ENCODE data around the gene ASTN2. TPM values are rescaled to one million over a fixed set of nuclear protein-coding genes. Genes with fewer than 3 reads are reported as not detected.

The ASTN2 gene
- polyA plus RNA-seq, 3 donors from 2014 or later = 1.7 to 4.5 (median 2.2) TPM

DNA sequence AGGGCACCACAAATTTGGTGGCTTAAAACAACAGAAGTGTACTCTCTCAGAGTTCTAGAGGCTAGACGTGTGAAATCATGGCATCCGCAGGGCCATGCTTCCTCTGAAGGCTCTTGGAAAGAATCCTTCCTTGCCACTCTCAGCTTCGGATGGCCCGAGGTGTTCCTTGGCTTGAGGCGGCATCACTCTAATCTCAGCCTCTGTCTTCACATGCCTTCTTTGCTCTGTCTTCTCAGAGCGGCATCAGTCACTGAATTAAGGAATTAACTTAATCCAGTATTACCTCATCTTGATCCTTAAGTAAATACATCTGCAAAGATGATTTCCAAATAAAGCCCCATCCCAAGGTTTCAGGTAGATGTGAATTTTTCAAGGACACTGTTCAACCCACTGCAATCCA, 938.9 kb downstream of the ASTN2 start:
- peaks cover 7 to 22% (median 10%) of the 10 kb centered on the region in 3 donors for H3K36me3 Mint-ChIP-seq
- DNase-seq = no peak
- H3K27ac Mint-ChIP-seq = no peak overlapping the region

DNA sequence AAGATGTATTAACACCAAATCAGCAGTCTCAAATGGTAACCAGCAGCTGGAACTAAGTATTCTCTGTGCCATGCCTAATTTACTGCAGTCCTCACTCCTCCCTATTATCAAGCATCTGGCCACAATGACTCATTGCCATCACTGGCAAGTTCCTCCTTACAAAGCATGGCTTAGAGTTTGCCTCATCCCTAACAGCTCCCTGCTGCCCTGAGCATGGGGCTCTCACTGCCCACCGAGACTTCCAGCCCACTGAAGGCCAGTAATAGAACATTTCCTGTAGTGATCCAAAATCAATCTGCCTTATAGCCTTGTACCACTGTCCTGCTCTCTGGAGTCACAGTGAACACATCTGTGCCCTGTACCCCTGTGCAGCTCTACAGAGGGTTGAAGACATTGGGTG, 939.7 kb downstream of the ASTN2 start:
- no peaks in the 10 kb centered on the region for H3K4me1 Mint-ChIP-seq
- H3K36me3 Mint-ChIP-seq = peaks cover 7 to 21% (median 10%) of the 10 kb centered on the region in 3 donors
- DNase-seq = no peak
- peaks cover 0 to 3% (median 0%) of the 10 kb centered on the region in 3 donors for H3K27me3 Mint-ChIP-seq (ENCODE audit: low read depth in 3 of 3)
- peaks cover 0 to 15% (median 1%) of the 10 kb centered on the region in 6 donors for H3K9me3 Mint-ChIP-seq
- H3K27ac Mint-ChIP-seq = no peak overlapping the region
- no peak overlapping the region for H3K4me3 Mint-ChIP-seq

More for the DNA sequence above, 938.9 kb downstream of the ASTN2 start:
- H3K27me3 Mint-ChIP-seq (ENCODE audit: low read depth in 3 of 3) = peaks cover 0 to 3% (median 0%) of the 10 kb centered on the region in 3 donors
- no peak overlapping the region for H3K4me3 Mint-ChIP-seq
- peaks cover 0 to 12% (median 0%) of the 10 kb centered on the region in 6 donors for H3K9me3 Mint-ChIP-seq
- no peaks in the 10 kb centered on the region for H3K4me1 Mint-ChIP-seq

DNA sequence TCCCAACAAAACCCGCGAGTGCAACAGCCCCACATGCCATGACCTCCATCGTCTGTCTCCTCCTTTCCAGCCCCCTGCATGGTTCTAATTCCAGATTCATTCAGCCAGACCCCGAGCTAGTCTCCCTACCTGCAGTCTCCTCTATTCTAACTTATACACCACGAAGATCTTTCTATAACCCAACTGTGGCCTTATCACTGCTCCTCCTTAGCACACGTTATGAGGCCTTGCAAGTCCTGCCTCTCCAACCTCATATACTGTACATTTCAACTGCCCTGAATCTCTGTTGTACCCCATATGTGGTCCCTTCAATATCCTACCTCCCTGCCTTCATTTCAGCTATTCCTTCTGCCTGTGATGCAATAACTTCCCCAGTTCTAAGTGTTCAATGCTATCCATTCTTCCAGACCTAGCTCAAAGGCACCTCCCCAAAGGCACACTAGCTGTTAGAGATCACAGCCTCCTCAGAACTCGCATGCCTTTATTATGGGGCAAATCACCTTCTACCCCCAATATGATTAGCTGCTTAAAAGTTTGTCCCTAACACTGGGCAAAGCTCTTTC, 942.8 kb downstream of the ASTN2 start:
- Mint-ChIP-seq H3K36me3 (peaks cover 7 to 16% (median 7%) of the 10 kb centered on the region in 3 donors), H3K4me1 (no peaks in the 10 kb centered on the region), H3K9me3 (peaks cover 0 to 17% (median 1%) of the 10 kb centered on the region in 6 donors), H3K27ac (no peak overlapping the region), H3K4me3 (no peak overlapping the region), H3K27me3 (ENCODE audit: low read depth in 3 of 3) (peaks cover 0 to 3% (median 0%) of the 10 kb centered on the region in 3 donors)
- DNase-seq = no peak

DNA sequence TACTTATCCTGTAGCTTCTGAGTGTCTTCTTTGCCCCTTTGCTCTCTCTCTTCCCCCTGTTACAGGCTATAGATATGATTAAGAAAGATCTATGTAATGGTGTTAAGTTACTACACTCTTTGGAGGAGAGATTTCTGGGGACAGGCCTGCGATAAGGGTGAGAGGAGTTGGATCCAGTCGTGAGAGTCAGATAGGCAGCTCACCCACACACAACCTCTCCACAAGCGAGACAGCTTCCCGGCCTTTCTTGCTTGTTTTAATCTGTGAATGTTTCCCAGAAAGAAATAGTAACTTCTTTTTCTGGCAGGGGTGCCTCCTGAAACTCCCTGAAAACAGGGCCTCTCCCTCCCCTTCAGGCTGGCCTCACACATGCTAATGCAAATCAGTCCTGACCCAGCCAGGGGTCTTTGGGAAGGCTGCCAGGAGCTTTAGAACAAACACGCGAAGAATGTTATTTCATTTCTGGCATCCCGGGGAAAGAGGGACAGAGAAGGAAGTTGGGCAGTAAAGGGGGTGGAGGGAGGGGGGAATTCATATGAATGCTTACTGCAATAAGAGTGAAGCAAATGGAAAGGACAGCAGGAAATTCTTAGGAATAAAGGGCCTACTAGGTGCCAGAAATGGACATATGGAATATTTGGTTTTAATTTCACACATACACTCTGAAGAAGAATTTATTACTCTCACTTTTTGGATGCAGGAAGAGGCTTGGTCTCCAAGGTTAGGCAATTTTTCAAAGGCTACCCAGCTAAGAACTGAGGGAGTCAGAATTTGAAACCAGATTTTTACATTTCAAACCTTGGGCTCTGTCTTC, 943.6 kb downstream of the ASTN2 start:
- H3K36me3 Mint-ChIP-seq = peaks cover 3 to 10% (median 5%) of the 10 kb centered on the region in 3 donors
- H3K9me3 Mint-ChIP-seq = peaks cover 0 to 17% (median 1%) of the 10 kb centered on the region in 6 donors
- no peak overlapping the region for H3K27ac Mint-ChIP-seq
- H3K27me3 Mint-ChIP-seq (ENCODE audit: low read depth in 3 of 3) = no peaks in the 10 kb centered on the region
- no peak for DNase-seq
- no peak overlapping the region for H3K4me3 Mint-ChIP-seq
- no peaks in the 10 kb centered on the region for H3K4me1 Mint-ChIP-seq

DNA sequence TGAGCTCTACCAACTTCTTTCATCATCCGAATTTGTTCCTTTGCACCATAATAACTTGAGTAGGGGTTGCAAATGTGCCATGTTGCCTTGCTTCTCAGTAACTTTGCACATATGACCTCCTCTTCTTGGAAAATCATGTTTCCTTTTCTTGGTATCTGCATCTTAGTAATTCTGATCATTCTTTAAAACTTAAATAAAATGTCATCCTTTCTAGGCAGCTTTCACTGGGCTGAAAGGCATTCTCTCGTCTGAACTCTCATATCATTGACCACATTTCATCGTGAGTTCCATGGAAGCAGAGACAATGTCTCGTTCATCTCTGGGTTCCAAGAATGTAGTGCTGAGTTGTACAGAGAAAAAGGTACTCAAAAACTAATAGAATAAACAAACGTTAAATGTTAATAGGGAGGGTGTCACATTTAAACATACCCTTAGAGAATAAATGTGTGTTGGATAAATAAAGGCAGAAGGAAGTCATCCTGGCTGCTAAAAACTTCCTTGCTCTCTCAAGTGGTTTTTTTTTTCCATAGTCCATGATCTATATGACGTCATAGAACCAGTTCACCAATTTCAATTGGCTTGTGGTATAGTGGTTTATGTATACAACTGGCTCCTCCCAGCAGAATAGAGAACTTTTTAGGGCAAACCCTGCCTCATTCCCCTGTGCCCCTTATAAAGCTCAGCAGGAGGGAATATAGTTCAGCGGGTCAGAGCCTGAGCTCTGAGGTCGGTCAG, 945.9 kb downstream of the ASTN2 start:
- no peak for DNase-seq
- Mint-ChIP-seq H3K4me1 (no peaks in the 10 kb centered on the region), H3K9me3 (peaks cover 0 to 11% (median 1%) of the 10 kb centered on the region in 6 donors), H3K27me3 (ENCODE audit: low read depth in 3 of 3) (no peaks in the 10 kb centered on the region), H3K27ac (no peak overlapping the region), H3K36me3 (peaks cover 0 to 3% (median 0%) of the 10 kb centered on the region in 3 donors), H3K4me3 (no peak overlapping the region)

DNA sequence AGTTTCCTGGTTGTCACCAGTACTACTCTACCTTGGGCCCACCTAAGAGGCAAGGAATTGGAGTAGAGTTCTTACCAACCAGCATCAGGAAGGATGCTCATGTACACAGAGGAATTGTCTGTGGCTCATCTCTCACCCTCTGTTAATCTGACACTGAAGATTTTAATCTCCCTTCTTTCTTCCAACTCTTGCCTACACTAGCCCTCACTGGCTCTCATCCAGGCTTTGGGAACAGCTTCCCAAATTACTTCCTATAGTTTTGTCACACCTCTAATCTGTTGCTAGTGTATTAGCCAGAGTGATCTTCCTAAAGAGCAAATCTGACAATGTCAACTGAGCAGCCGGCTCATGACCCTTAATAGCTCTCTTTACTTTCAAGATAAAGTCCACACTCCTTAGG, 946.5 kb downstream of the ASTN2 start:
- Mint-ChIP-seq H3K4me1 (no peaks in the 10 kb centered on the region), H3K4me3 (no peak overlapping the region), H3K27me3 (ENCODE audit: low read depth in 3 of 3) (no peaks in the 10 kb centered on the region), H3K27ac (no peak overlapping the region), H3K36me3 (peaks cover 0 to 3% (median 0%) of the 10 kb centered on the region in 3 donors), H3K9me3 (peaks cover 0 to 11% (median 1%) of the 10 kb centered on the region in 6 donors)
- no peak for DNase-seq

DNA sequence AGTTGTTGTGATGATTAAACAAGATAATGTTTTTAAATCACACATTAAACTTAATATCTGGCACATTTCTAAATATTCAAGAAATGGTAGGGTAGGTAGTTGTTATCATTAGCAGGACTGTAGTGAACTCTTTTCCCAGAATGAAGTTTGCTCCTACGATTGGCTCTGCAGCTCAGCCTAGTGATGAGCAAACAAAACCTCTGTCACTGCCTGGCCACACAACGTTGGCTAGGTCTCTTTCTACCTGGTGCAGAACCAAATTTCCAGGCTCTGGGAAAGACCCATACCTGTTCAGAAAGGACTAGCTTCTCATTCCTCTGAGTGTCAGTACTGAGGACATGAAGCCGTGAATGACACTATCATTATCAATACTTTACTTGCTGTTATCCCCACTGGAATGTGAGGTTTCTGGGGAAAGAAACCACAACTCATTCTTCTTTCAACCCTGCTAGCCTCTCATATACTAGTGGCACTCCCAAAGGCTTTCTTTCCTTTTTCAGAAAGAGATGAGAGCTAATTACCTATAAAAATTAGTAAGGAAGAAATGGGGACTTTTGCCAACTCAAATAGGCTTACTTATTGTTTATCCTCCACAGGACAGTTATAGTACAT, 947.0 kb downstream of the ASTN2 start:
- H3K27ac Mint-ChIP-seq = no peak overlapping the region
- H3K4me3 Mint-ChIP-seq = no peak overlapping the region
- H3K27me3 Mint-ChIP-seq (ENCODE audit: low read depth in 3 of 3) = no peaks in the 10 kb centered on the region
- no peak for DNase-seq
- H3K9me3 Mint-ChIP-seq = peaks cover 0 to 6% (median 1%) of the 10 kb centered on the region in 6 donors
- H3K36me3 Mint-ChIP-seq = peaks cover 0 to 3% (median 0%) of the 10 kb centered on the region in 3 donors
- no peaks in the 10 kb centered on the region for H3K4me1 Mint-ChIP-seq

DNA sequence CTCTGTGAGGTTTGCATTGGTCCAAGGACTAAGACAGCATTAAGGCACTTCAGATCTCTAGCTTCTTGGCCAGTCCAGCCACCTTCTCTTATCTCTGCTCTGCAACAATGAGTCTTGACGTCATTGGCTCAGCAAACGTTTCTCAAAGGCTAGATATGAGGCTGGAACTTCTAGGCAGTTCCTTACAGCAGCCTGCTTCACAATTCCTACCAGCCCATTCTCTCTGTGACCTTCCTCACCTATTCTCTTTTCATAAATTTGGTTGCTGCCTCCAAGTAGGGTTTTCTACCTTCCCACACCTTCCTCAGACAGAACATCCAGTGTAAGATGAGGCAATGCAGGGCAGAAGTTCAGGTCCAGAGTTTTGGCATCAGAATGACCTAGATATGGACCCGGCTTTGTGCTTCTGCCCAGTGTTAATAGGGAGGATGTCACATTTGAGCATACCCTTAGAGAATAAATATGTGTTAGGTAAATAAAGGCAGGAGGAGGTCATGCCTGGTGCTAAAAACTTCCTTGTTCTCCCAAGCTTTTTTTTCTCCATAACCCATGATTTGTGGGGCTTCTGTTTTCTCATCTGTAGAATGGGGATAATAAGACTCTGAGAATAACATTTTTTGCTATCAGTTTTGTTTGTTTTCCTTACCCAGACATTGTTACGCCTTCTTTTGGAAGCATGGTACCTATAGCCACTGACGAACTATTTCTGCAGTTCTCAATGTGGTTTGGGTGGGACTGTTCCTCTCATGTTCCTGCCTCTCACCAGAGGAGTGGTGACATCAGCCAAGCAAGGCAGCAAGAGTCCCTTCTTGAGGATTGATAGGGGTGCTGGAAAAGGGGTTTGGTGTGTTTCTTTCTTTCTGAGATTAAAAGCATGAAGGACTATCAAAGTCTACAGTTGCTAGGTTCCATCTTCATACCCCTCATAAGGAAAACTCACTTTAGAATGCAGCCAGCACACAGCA, 948.3 kb downstream of the ASTN2 start:
- no peak for DNase-seq
- Mint-ChIP-seq H3K4me3 (no peak overlapping the region), H3K36me3 (peaks cover 0 to 3% (median 0%) of the 10 kb centered on the region in 3 donors), H3K27me3 (ENCODE audit: low read depth in 3 of 3) (no peaks in the 10 kb centered on the region), H3K27ac (no peak overlapping the region), H3K9me3 (peaks cover 0 to 5% (median 1%) of the 10 kb centered on the region in 6 donors), H3K4me1 (no peaks in the 10 kb centered on the region)

DNA sequence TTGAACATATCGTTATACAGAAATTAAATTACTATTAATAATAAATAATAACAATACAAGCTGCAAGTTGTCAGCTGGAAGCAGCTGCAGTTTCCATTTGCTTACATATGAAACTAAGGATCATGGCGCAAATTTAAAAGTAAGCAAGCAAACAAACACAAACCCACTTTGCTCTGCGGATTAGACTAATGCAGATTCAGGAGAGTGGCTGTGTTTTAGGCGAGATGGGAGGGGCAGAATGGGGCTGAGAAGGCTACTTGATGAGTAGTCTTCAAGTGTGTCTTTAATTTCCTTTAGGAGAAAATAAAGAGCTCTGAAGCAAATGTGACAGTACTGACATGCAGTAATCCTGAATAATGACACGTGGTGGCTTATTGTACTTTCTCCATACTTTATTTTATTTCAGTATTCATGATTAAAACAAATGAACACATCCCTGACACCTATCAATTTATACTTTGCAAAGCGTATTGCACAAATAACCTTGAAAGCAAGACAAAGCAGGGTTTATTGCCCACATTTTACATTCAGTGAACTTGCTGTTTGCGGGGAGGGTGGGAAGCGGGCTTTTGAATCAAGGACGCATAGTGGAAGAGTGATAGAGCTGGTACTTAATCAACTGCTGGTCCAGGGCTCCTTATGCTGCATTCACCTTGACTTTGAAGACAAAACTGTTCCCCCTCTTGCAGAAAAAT, 949.1 kb downstream of the ASTN2 start:
- peaks cover 0 to 3% (median 0%) of the 10 kb centered on the region in 3 donors for H3K36me3 Mint-ChIP-seq
- no peak for DNase-seq
- H3K27me3 Mint-ChIP-seq (ENCODE audit: low read depth in 3 of 3) = no peaks in the 10 kb centered on the region
- H3K9me3 Mint-ChIP-seq = peaks cover 0 to 6% (median 1%) of the 10 kb centered on the region in 6 donors
- H3K27ac Mint-ChIP-seq = no peak overlapping the region
- H3K4me1 Mint-ChIP-seq = no peaks in the 10 kb centered on the region
- H3K4me3 Mint-ChIP-seq = no peak overlapping the region

DNA sequence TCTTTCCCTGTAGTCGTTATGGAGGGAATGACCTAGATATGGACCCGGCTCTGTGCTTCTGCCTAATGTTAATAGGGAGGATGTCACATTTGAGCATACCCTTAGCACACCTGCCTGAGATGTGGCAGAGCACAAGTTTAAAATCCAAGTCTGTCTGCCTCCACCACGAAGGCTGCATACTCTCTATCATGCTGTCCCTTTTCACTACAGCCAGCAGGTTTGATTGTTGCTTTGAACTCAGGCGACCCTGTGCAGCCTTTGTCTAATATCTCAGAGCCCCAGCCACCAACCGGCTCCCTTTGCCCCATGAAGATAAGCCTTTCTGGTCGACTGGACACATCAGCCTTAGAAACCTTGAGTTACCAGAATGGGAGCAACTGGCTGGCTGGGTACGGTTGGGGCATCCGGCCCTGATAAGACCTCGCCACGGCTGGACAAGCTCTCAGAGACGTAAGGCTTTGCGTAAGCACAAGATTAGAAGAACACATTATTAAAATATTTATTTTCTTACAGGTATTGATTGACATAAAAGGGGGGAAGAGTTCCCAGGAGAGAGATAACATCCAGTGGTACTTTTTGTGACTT, 949.8 kb downstream of the ASTN2 start:
- DNase-seq = no peak
- H3K27ac Mint-ChIP-seq = no peak overlapping the region
- no peak overlapping the region for H3K4me3 Mint-ChIP-seq
- H3K27me3 Mint-ChIP-seq (ENCODE audit: low read depth in 3 of 3) = no peaks in the 10 kb centered on the region
- no peaks in the 10 kb centered on the region for H3K36me3 Mint-ChIP-seq
- H3K4me1 Mint-ChIP-seq = no peaks in the 10 kb centered on the region
- peaks cover 0 to 2% (median 0%) of the 10 kb centered on the region in 6 donors for H3K9me3 Mint-ChIP-seq

DNA sequence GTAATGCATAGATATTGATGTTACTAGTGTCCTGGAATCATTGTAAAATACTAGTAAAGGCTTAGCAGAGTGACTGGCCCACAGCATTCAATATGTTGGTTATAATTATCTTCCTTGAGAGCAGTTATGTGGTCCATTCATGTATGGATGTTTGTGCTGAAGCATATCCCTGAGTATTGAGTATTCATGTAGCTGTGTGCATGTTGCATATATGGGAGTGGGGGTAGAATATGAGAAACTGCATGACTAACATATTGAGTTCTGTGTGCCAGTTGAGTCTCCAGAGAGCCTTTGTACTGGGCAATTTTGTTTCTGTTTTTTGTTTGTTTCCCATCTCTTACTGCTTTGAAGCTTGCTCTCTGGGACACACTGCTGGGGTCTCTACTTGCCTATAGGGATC, 950.4 kb downstream of the ASTN2 start:
- Mint-ChIP-seq H3K27me3 (ENCODE audit: low read depth in 3 of 3) (no peaks in the 10 kb centered on the region), H3K27ac (no peak overlapping the region), H3K9me3 (peaks cover 0 to 2% (median 0%) of the 10 kb centered on the region in 6 donors), H3K4me3 (no peak overlapping the region), H3K4me1 (no peaks in the 10 kb centered on the region), H3K36me3 (no peaks in the 10 kb centered on the region)
- DNase-seq = no peak

DNA sequence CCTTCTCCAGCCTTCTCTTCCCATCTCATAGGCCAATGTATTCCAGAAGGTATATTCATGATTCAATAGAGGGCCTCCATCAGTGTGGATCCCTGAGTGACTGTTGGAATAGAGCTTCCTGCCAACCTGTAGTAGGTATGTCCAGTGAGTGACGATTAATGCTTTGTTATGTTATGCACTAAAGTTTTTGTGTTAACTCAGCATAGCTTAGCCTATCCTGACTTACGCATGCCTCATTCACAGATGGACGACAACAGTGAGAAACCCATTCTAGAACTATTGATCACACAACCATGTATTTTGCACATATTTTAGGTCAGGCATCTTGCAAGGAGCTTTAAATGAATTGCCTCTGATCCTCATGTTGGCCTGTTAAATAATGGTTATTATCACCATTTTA, 953.2 kb downstream of the ASTN2 start:
- Mint-ChIP-seq H3K27ac (no peak overlapping the region), H3K4me1 (no peaks in the 10 kb centered on the region), H3K4me3 (no peak overlapping the region), H3K27me3 (ENCODE audit: low read depth in 3 of 3) (no peaks in the 10 kb centered on the region), H3K9me3 (peaks cover 0 to 8% (median 5%) of the 10 kb centered on the region in 6 donors), H3K36me3 (peaks cover 0 to 1% (median under 1%) of the 10 kb centered on the region in 3 donors)
- DNase-seq = no peak

All from immature natural killer cell (primary cell).